Measurements from ENCODE around the gene RHOD.

- TF ChIP-seq ZNF565 (CRISPR knock-in tag; conservative IDR thresholded peaks at IDR 0.05; ENCODE audit: low read depth), result no peak
- TF ChIP-seq POU6F1 (CRISPR knock-in tag; IDR thresholded peaks at IDR 0.05; ENCODE audit: borderline replicate concordance, low read depth), result no peak
- TF ChIP-seq TSHZ2 (CRISPR knock-in tag; IDR thresholded peaks at IDR 0.05), result no peak
- TF ChIP-seq TCF4 (CRISPR knock-in tag; IDR thresholded peaks at IDR 0.05; ENCODE audit: borderline replicate concordance), result no peak
- TF ChIP-seq PATZ1 (CRISPR knock-in tag; IDR thresholded peaks at IDR 0.05; ENCODE audit: borderline replicate concordance), result no peak
- no peak for TF ChIP-seq SNAI2 (CRISPR knock-in tag; IDR thresholded peaks at IDR 0.05)
- no peak for TF ChIP-seq ZNF70 (CRISPR knock-in tag; IDR thresholded peaks at IDR 0.05)
- TF ChIP-seq GLIS3 (CRISPR knock-in tag; IDR thresholded peaks at IDR 0.05), result no peak
- no peak for TF ChIP-seq BACH2 (CRISPR knock-in tag; IDR thresholded peaks at IDR 0.05; ENCODE audit: borderline replicate concordance)
Measured at GRCh38 chr11:67020949-67021348, 35.7 kb upstream of the RHOD start.

Data from SK-N-SH treated with all-trans-retinoic acid at 6 μM for 48 hours (cell line).